Fibroblast of the aortic adventitia (primary cell): ENCODE measurements around the gene KCNA2. TPM values are rescaled to one million over a fixed set of nuclear protein-coding genes. Genes with fewer than 3 reads are reported as not detected.
A peak's percentile ranks its signal among the peaks of the same experiment; 100 is the strongest.

Experiments used
- DNase-seq: peaks from one replicate; pipeline ENCODE4 v3.0.0-alpha.2; 2010; ENCODE audit warnings: low read depth
- H3K4me3 ChIP-seq: 2 replicates; pipeline ENCODE4 v1.5.1; 2011; ENCODE audit warnings: low read depth, mild to moderate bottlenecking, control low read depth, low read length, moderate library complexity
- total RNA-seq: library from RNA; depleted of rRNA; stranded (reverse); fragments of >200 nt; gene quantifications from 2 replicates; pipeline ENCODE4 v1.2.3, GENCODE V29; 2012; ENCODE audit warnings: low replicate concordance
- TF ChIP-seq, protein P1 (sequence below): IDR thresholded peaks from 2 replicates; pipeline ENCODE4 v1.5.1; 2011; ENCODE audit warnings: mild to moderate bottlenecking, low read length, control low read depth, inconsistent platforms; ENCODE audit not compliant: insufficient read depth

Gene KCNA2
- total RNA-seq, 1 donor, result not detected

DNA sequence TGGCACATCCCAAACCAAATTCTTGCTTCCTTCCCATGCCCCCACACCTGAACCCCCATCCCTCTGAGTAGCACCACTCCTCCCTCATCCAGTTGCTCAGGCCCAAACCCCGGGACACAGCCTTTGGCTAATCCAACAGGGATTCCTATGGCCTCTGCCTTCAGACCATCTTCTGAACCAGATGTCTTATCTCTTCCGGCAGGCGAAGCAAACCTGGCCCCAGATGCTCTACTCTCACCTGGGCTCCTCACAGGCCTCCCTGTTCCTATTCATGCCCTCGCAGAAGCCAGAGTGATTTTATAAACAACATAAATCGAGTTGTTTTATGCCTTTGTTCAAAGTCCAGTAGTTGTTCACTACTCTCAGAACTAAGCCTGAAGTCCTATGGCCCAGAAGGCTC is 12.5 kb upstream of the KCNA2 start:
- TF ChIP-seq, protein P1, sequence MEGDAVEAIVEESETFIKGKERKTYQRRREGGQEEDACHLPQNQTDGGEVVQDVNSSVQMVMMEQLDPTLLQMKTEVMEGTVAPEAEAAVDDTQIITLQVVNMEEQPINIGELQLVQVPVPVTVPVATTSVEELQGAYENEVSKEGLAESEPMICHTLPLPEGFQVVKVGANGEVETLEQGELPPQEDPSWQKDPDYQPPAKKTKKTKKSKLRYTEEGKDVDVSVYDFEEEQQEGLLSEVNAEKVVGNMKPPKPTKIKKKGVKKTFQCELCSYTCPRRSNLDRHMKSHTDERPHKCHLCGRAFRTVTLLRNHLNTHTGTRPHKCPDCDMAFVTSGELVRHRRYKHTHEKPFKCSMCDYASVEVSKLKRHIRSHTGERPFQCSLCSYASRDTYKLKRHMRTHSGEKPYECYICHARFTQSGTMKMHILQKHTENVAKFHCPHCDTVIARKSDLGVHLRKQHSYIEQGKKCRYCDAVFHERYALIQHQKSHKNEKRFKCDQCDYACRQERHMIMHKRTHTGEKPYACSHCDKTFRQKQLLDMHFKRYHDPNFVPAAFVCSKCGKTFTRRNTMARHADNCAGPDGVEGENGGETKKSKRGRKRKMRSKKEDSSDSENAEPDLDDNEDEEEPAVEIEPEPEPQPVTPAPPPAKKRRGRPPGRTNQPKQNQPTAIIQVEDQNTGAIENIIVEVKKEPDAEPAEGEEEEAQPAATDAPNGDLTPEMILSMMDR, result no peak
- no peak overlapping the region for H3K4me3 ChIP-seq
- no peak for DNase-seq

DNA sequence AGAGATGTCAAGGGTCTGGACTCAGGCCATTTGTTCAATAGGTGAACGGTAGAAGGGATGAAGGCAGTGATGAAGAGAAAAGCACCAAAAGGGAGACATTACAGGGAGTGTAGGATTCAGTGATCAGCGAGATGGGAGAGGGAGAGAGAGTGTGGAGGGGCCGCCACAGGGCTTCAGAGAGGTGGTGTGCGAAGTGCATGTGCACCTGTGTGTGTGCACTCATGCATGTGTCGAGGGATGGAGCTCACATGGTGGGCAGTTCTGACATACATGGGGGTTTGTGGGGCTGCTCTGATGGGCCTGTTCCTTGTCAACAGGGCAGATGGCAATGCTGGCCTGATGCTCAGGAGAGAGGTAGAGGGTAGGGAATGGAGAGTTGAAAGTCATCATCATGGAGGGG is 11.4 kb upstream of the KCNA2 start:
- no peak for DNase-seq
- no peak overlapping the region for H3K4me3 ChIP-seq
- TF ChIP-seq, protein P1, result no peak

DNA sequence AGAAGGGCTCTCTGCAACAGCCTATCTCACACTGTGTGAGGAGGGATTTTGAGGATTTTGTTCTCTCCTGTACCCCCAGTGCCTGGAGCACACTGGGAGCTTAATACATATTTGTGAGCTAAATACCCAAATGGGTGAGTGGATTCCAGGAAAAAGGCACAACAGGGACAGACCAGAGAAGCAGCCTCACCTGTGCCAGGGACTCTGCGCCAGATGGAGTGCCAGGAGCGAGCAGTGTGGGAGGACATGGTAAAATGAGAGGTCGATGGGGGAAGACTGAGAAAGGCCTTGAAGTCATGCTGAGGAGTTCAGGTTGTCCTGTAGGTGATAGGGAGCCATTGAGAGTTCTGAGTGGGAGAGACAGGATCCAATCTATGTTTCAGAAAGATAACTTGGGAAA is 11.0 kb upstream of the KCNA2 start:
- DNase-seq, result no peak
- no peak overlapping the region for H3K4me3 ChIP-seq
- TF ChIP-seq, protein P1, result no peak

DNA sequence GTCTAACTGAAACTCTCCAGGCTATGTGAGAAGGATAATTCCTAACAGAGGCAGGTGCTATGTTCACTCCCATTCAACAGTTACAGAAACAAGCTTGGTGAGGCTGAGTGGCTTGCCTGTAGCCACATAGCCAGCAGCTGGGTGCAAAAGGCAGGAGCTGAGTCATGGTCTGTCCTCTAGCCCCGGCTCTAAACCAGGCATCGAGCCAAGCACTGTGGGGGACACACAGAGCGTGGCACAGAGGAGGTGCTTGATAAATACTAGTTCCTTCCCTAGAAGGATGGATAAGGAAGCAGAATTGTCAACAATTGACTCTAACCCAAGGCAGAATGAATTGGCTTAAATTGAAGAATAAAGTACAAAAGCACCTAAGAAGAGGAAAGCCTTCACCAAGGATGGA is 10.4 kb upstream of the KCNA2 start:
- DNase-seq, result no peak
- H3K4me3 ChIP-seq, result no peak overlapping the region
- TF ChIP-seq, protein P1, result no peak

DNA sequence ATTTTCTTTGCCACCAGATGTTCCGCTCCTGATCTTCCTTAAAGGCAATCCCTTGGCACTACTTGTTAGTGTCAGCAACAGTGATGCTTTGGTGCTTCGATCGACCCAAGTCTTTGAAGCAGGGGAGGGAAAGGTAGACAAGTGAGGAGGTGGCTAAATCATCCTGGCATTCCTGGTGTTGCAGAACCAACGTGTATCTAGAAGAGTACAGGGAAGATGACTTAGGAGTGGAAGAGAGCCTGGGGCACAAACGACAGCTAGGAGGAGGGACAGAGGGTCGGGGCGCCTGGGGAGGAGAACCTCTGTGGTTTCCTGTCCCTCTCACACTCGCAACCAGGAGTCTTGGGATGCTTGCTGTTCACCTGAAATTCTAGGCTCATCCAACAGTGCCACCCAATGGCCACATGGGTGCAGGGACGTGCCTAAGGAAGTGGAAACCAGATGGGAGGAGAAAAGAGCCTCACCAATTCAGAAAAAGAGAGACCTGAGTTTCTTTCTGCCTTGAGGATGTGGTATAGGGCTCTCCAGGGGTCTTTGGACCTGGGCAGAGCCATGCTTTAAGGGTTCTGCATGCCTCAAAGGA is 9.5 kb upstream of the KCNA2 start:
- peak; percentile 56 for DNase-seq
- H3K4me3 ChIP-seq, result no peak overlapping the region
- TF ChIP-seq, protein P1, result peak; percentile 73

DNA sequence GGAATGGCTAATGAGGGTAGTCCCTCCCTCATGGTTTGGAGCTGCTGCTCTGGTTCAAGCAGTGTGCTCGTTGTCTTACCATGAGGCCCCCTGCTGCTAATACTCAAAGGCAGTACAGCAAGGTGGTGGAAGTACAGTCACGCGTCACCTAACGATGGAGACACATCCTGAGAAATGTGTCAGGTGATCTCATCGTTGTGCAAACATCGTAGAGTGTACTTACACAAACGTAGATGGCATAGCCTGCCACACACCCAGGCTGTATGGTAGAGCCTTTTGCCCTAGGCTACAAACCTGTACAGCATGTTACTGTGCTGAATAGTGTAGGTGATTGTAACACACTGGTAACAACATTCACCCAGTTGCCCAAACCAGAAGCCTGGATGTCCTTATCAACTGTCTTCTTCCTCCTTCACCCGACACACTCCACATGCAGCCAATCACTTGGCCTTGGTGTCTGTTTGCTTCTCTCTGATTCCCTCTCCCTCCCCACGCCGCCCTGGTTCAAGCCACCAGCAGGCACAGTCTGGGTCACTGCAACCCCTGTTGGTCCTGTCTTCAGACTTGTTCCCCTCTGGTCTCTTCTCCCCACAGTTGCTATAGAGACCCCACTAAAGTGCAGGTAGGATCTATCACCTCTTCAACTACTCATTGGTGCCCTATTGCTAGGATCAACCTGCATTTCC is 6.0 kb upstream of the KCNA2 start:
- DNase-seq, result no peak
- no peak overlapping the region for H3K4me3 ChIP-seq
- TF ChIP-seq, protein P1, result no peak
